ENCODE data around the gene ODC1.

DNA sequence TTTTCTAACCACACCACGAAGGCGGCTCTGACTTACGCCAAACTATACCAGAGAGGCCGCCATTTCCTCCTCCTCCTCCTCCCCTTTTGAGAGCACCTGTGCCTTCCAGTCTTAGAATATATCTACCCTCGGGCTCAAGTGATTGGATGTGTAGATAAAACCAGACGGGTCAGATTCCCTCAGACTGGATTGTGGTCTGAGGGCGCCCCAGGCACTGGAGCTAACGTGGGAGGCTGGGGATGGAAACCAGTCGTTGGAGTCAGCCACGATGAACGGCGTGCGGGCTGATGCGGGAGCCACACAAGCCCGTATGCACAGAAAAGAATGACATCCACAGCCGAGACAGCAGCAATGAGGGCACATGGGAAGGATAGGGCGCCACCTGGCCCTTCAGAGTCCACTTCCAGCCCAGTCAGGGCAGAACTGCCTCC is 12.3 kb upstream of the ODC1 start:
- TF ChIP-seq, protein P1, sequence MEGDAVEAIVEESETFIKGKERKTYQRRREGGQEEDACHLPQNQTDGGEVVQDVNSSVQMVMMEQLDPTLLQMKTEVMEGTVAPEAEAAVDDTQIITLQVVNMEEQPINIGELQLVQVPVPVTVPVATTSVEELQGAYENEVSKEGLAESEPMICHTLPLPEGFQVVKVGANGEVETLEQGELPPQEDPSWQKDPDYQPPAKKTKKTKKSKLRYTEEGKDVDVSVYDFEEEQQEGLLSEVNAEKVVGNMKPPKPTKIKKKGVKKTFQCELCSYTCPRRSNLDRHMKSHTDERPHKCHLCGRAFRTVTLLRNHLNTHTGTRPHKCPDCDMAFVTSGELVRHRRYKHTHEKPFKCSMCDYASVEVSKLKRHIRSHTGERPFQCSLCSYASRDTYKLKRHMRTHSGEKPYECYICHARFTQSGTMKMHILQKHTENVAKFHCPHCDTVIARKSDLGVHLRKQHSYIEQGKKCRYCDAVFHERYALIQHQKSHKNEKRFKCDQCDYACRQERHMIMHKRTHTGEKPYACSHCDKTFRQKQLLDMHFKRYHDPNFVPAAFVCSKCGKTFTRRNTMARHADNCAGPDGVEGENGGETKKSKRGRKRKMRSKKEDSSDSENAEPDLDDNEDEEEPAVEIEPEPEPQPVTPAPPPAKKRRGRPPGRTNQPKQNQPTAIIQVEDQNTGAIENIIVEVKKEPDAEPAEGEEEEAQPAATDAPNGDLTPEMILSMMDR (IDR thresholded peaks at IDR 0.05) = no peak
- no peak for TF ChIP-seq POLR2A (IDR thresholded peaks at IDR 0.05)
- no peak for TF ChIP-seq POLR2AphosphoS5 (IDR thresholded peaks at IDR 0.05)

All from upper lobe of left lung (tissue), 4 donors.